Omental fat pad (tissue), 4 donors: ENCODE results near the gene XPO6. TPM values are rescaled to one million over a fixed set of nuclear protein-coding genes. Genes with fewer than 3 reads are reported as not detected.

Experiments used
- ATAC-seq: fragments of 150-250 bp; one replicate; pipeline ENCODE4 v1.9.1; 2016; ENCODE audit warnings: mild to moderate bottlenecking, moderate library complexity; ENCODE audit not compliant: low FRiP score
- DNase-seq: peaks from one replicate; pipeline ENCODE4 v3.0.0-alpha.2; 2019; ENCODE audit warnings: low spot score
- total RNA-seq, 4 donors: library from RNA; depleted of rRNA; stranded (reverse); fragments of >200 nt; gene quantifications; one replicate each; pipeline ENCODE4 v1.1.0, GENCODE V29; 2016
- TF ChIP-seq, protein P1 (sequence below), 3 donors: fragments of 450-650 bp; IDR thresholded peaks; one replicate each; pipeline ENCODE4 v1.5.1; 2016 to 2017; ENCODE audit warnings: antibody characterized with exemption in 3 of 3, mild to moderate bottlenecking in 3 of 3, moderate library complexity in 2 of 3

The XPO6 gene
- total RNA-seq, 4 donors from 2014 or later, result 59.5 to 162 (median 118) TPM

DNA sequence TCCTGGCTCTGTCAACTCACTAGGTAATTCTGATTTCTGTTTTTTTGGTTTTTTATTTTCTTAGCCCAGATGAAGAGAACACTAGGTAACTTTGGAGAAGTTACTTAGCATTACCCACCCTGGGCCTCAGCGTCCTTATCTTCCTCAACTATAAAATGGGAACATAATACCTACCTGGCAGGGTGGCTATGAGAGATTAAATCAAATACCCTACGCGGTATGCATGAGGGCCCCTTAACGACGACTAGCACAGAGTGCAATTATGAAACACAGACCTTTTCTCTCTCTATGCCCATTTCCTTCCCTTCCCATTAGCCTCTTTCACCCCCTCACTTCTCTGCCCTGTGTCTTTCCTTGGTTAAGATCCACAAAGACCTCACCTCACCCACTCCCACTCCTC is 11.1 kb downstream of the XPO6 start:
- ATAC-seq (no peak), DNase-seq (no peak)

GRCh38 chr16:28196387-28196987 is 15.3 kb downstream of the XPO6 start:
- ATAC-seq, result no peak
- no peak for DNase-seq

More for the DNA sequence above, 11.1 kb downstream of the XPO6 start:
- TF ChIP-seq, protein P1, sequence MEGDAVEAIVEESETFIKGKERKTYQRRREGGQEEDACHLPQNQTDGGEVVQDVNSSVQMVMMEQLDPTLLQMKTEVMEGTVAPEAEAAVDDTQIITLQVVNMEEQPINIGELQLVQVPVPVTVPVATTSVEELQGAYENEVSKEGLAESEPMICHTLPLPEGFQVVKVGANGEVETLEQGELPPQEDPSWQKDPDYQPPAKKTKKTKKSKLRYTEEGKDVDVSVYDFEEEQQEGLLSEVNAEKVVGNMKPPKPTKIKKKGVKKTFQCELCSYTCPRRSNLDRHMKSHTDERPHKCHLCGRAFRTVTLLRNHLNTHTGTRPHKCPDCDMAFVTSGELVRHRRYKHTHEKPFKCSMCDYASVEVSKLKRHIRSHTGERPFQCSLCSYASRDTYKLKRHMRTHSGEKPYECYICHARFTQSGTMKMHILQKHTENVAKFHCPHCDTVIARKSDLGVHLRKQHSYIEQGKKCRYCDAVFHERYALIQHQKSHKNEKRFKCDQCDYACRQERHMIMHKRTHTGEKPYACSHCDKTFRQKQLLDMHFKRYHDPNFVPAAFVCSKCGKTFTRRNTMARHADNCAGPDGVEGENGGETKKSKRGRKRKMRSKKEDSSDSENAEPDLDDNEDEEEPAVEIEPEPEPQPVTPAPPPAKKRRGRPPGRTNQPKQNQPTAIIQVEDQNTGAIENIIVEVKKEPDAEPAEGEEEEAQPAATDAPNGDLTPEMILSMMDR (IDR thresholded peaks at IDR 0.05), result no peak

DNA sequence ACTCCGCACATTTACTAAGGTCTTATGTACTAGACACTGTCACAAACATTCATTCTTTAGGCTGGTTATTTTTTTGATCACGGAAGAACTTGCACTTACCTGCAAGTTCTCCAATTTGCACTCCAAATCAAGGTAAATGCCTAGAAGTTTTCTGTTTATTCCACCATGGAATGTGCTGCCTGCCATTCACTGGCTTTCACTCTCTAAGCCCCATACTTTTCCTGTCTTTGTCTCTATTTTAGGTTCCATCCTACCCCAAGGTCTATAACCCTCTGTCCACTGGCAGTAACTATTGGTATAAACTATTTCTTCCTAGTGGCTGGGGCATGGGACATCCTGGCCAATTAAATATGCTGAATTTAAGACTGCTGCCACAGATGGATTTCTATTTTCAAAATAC is 15.9 kb downstream of the XPO6 start:
- DNase-seq (no peak), ATAC-seq (no peak)
- TF ChIP-seq, protein P1 (IDR thresholded peaks at IDR 0.05), result no peak

More at GRCh38 chr16:28196387-28196987, 15.3 kb downstream of the XPO6 start:
- TF ChIP-seq, protein P1 (IDR thresholded peaks at IDR 0.05), result no peak

DNA sequence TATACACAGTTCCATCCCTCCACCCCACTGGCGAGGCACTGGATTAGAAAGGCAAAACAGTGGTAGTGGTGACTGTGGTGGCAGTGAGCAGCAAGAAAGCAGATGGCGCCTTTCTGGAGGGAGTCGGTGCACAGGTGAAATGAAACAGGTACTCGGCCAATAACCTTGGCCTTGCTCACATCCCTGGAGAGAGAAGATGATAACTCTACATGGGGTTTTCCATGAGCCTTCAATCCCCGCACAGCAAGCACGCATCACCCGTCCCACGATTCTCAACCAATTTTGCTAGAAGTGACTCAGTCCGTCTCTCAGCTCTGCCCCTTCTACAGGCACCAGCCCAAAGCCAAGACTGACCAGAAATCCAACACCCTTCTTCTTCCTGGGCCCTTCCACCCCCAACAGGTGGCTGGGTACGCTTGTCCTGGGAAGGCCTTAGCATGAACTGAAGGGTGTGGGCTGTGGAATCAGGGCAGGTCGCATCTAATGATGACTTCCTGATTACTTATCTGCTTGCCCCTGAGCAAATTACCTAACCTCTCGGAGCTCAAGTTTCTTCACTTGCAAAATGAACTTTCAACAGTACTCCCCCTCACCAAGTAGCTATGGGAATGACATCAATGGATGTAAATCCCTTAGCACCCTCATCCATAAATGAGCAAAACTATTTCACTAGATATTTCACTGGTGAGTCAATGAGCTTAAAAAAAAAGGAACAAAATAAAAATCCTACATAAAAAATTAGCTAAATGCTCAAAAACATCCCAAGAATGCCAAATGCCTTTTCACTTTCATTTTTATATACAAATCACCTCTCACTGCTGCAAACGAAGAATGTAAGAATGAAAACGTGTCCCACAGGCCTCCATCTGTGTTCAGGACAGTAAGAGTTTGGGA is 18.0 kb downstream of the XPO6 start:
- ATAC-seq (peak; percentile 85), DNase-seq (no peak)
- TF ChIP-seq, protein P1 (IDR thresholded peaks at IDR 0.05), result no peak

- ATAC-seq (no peak), DNase-seq (no peak)
- TF ChIP-seq, protein P1 (IDR thresholded peaks at IDR 0.05), result no peak
These were observed 18.8 kb downstream of the XPO6 start for GRCh38 chr16:28192806-28193529.

GRCh38 chr16:28191364-28191960 is 20.3 kb downstream of the XPO6 start:
- DNase-seq, result no peak
- no peak for ATAC-seq

More at GRCh38 chr16:28191364-28191960, 20.3 kb downstream of the XPO6 start:
- TF ChIP-seq, protein P1 (IDR thresholded peaks at IDR 0.05), result no peak
